Peyer's patch (tissue), 4 donors: ENCODE data around the gene TARP.
"Not testable (repeated sequence)": the region's sequence is repeated elsewhere in the genome, so short reads cannot be mapped to it uniquely, and the experiment has no call there.

Experiments used
- POLR2A ChIP-seq, 2 donors: fragments of 450-650 bp; IDR thresholded peaks; one replicate each; pipeline ENCODE4 v1.5.1; 2017; ENCODE audit warnings: antibody characterized with exemption in 2 of 2, mild to moderate bottlenecking in 2 of 2, moderate library complexity in 2 of 2
- TF ChIP-seq, protein P1 (sequence below), 6 experiments: fragments of 450-650 bp in 4 of 6; fragments of 200-600 bp in 2 of 6; sonication (generic) in 1 of 6; IDR thresholded peaks; one replicate each; pipeline ENCODE4 v1.5.1; 2017 to 2019; ENCODE audit warnings: antibody characterized with exemption in 6 of 6, mild to moderate bottlenecking in 3 of 6, moderate library complexity in 1 of 6

DNA sequence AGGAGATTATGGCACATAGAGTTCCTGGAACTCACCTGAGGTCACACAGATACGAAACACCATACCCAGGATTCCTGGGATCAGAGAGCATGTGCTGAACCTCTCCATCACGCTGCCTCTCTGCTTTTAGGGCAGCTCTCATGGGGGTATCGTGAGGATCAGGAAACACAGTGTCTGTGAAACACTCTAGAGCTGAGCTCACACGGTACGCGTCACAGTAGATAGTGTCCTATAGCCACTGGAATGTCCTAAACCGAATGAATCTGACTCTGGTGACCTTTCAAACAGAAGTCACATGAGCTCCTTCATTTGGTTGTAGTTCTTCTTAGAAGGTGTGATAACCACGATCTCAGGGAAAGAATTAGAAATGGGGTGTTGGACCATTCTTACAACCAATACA lies 14.3 kb downstream of the TARP start:
- TF ChIP-seq POLR2A (IDR thresholded peaks at IDR 0.05): not testable (repeated sequence)
- TF ChIP-seq, protein P1, sequence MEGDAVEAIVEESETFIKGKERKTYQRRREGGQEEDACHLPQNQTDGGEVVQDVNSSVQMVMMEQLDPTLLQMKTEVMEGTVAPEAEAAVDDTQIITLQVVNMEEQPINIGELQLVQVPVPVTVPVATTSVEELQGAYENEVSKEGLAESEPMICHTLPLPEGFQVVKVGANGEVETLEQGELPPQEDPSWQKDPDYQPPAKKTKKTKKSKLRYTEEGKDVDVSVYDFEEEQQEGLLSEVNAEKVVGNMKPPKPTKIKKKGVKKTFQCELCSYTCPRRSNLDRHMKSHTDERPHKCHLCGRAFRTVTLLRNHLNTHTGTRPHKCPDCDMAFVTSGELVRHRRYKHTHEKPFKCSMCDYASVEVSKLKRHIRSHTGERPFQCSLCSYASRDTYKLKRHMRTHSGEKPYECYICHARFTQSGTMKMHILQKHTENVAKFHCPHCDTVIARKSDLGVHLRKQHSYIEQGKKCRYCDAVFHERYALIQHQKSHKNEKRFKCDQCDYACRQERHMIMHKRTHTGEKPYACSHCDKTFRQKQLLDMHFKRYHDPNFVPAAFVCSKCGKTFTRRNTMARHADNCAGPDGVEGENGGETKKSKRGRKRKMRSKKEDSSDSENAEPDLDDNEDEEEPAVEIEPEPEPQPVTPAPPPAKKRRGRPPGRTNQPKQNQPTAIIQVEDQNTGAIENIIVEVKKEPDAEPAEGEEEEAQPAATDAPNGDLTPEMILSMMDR (IDR thresholded peaks at IDR 0.05): not testable (repeated sequence)
